H1 (cell line): Measurements from ENCODE around the gene IGBP1. TPM values are rescaled to one million over a fixed set of nuclear protein-coding genes. Genes with fewer than 3 reads are reported as not detected.

Experiments
- CTCF ChIA-PET: fragments of 300-600 bp; sonication (Branson Sonifier 250); formaldehyde crosslinking; loops from one replicate; lab custom pipeline; 2021; ENCODE audit not compliant: partially characterized antibody; lab: Charles Lee
- POLR2A ChIA-PET: fragments of 300-600 bp; sonication (Branson Sonifier 250); formaldehyde crosslinking; loops from one replicate; lab custom pipeline; 2021; ENCODE audit warnings: inconsistent platforms; ENCODE audit not compliant: partially characterized antibody; lab: Charles Lee
- DNase-seq, 2 experiments: peaks; one replicate each; pipeline versions ENCODE4 v3.0.0 to v3.0.0-alpha.2; 2010 to 2022; ENCODE audit warnings: low spot score in 2 of 2, low read depth in 1 of 2, mixed read lengths in 1 of 2
- FAIRE-seq: peaks from 2 replicates; lab custom pipeline; 2011; peaks lifted over from hg19 to GRCh38; lab: Jason Lieb, UNC
- H2AFZ ChIP-seq: 2 replicates; pipeline ENCODE4 v1.8.1; 2012; ENCODE audit warnings: low read length, inconsistent platforms
- H2AK5ac ChIP-seq: 2 replicates; pipeline ENCODE4 v1.6.1; 2013; ENCODE audit warnings: low read depth, low read length
- H2BK120ac ChIP-seq: replicated peaks from 2 replicates; pipeline ENCODE3; 2013; ENCODE audit warnings: low read depth, low read length, inconsistent platforms
- H2BK12ac ChIP-seq: 2 replicates; pipeline ENCODE4 v1.6.1; 2013; ENCODE audit warnings: low read depth, low read length
- H2BK15ac ChIP-seq: 2 replicates; pipeline ENCODE4 v1.6.1; 2013; ENCODE audit warnings: low read length
- H2BK20ac ChIP-seq: 2 replicates; pipeline ENCODE4 v1.6.1; 2013; ENCODE audit warnings: low read length
- H2BK5ac ChIP-seq: 2 replicates; pipeline ENCODE4 v1.6.1; 2013; ENCODE audit warnings: low read depth, low read length
- H3K14ac ChIP-seq: 2 replicates; pipeline ENCODE4 v1.6.1; 2013; ENCODE audit warnings: inconsistent platforms; ENCODE audit not compliant: insufficient read length
- H3K18ac ChIP-seq: 2 replicates; pipeline ENCODE4 v1.6.1; 2013; ENCODE audit warnings: low read length; ENCODE audit errors: extremely low read depth
- H3K23ac ChIP-seq: 2 replicates; pipeline ENCODE4 v1.6.1; 2013; ENCODE audit warnings: inconsistent platforms; ENCODE audit not compliant: insufficient read length
- H3K23me2 ChIP-seq: 2 replicates; pipeline ENCODE4 v1.6.1; 2013; ENCODE audit warnings: low read depth, low read length
- H3K27ac ChIP-seq: 2 replicates; pipeline ENCODE4 v1.6.1; 2011; ENCODE audit warnings: low read depth, low read length, inconsistent platforms
- H3K27me3 ChIP-seq, 4 experiments: replicated peaks in 1 of 4; 1 replicate in 1 of 4; 2 replicates in 3 of 4; pipeline versions ENCODE4 v1.6.1 to v1.8.1; 2011 to 2013; ENCODE audit warnings: low read length in 3 of 4, mild to moderate bottlenecking in 3 of 4, inconsistent platforms in 2 of 4, mixed read lengths in 2 of 4, moderate library complexity in 1 of 4; ENCODE audit not compliant: control insufficient read depth in 3 of 4, insufficient read depth in 3 of 4; ENCODE audit errors: extremely low read depth in 1 of 4
- H3K36me3 ChIP-seq, 4 experiments: 2 replicates each; pipeline versions ENCODE4 v1.6.1 to v1.8.1; 2011 to 2013; ENCODE audit warnings: mild to moderate bottlenecking in 4 of 4, low read length in 3 of 4, moderate library complexity in 2 of 4, control low read depth in 1 of 4, inconsistent platforms in 1 of 4; ENCODE audit not compliant: insufficient read depth in 4 of 4, control insufficient read depth in 2 of 4
- H3K4ac ChIP-seq: replicated peaks from 2 replicates; pipeline ENCODE3; 2013; ENCODE audit warnings: low read length, low read depth, mixed read lengths, inconsistent platforms; ENCODE audit not compliant: insufficient read length
- H3K4me1 ChIP-seq, 4 experiments: replicated peaks in 1 of 4; 1 replicate in 1 of 4; 2 replicates in 3 of 4; pipeline versions ENCODE4 v1.6.1 to v1.8.1; 2011 to 2013; ENCODE audit warnings: low read length in 3 of 4, inconsistent platforms in 2 of 4, mixed read lengths in 1 of 4; ENCODE audit not compliant: insufficient read depth in 4 of 4, control insufficient read depth in 3 of 4
- H3K4me2 ChIP-seq, 2 experiments: 2 replicates each; pipeline versions ENCODE4 v1.6.1 to v1.8.1; 2011 to 2013; ENCODE audit warnings: low read depth in 2 of 2, low read length in 2 of 2, control low read depth in 1 of 2, inconsistent platforms in 1 of 2, mild to moderate bottlenecking in 1 of 2; ENCODE audit not compliant: insufficient read depth in 1 of 2
- H3K4me3 ChIP-seq, 4 experiments: fragments of 200-600, 300-600 bp in 1 of 4; sonication (generic), shearing (Covaris generic), sonication (Bioruptor Twin) in 1 of 4; 2 replicates each; pipeline versions ENCODE4 v1.5.1 to v1.8.1; 2011 to 2016; ENCODE audit warnings: low read length in 4 of 4, low read depth in 3 of 4, control low read depth in 2 of 4, inconsistent platforms in 2 of 4, mild to moderate bottlenecking in 2 of 4, mixed read lengths in 1 of 4, moderate library complexity in 1 of 4; ENCODE audit not compliant: insufficient read depth in 2 of 4; ENCODE audit errors: extremely low read depth in 1 of 4
- H3K56ac ChIP-seq: replicated peaks from 2 replicates; pipeline ENCODE3; 2013; ENCODE audit warnings: low read depth, mild to moderate bottlenecking, mixed read lengths, low read length, inconsistent platforms; ENCODE audit not compliant: insufficient read length
- H3K79me1 ChIP-seq: 2 replicates; pipeline ENCODE4 v1.6.1; 2013; ENCODE audit warnings: low read depth, low read length, control low read depth
- H3K79me2 ChIP-seq, 2 experiments: 2 replicates each; pipeline versions ENCODE4 v1.6.1 to v1.8.1; 2012 to 2013; ENCODE audit warnings: low read length in 2 of 2, mild to moderate bottlenecking in 2 of 2, inconsistent platforms in 1 of 2; ENCODE audit not compliant: insufficient read depth in 2 of 2, control insufficient read depth in 1 of 2
- H3K9ac ChIP-seq, 4 experiments: replicated peaks in 1 of 4; 1 replicate in 1 of 4; 2 replicates in 3 of 4; pipeline versions ENCODE4 v1.6.1 to v1.8.1; 2011 to 2013; ENCODE audit warnings: low read depth in 3 of 4, low read length in 3 of 4, control low read depth in 2 of 4, mild to moderate bottlenecking in 2 of 4, moderate library complexity in 2 of 4, inconsistent platforms in 1 of 4; ENCODE audit errors: extremely low read depth in 1 of 4
- H3K9me3 ChIP-seq, 2 experiments: 2 replicates each; pipeline versions ENCODE4 v1.6.1 to v1.8.1; 2012 to 2013; ENCODE audit warnings: mild to moderate bottlenecking in 2 of 2, moderate library complexity in 2 of 2, control low read depth in 1 of 2, inconsistent platforms in 1 of 2, low read depth in 1 of 2, low read length in 1 of 2, mixed read lengths in 1 of 2; ENCODE audit not compliant: insufficient read depth in 2 of 2
- H4K20me1 ChIP-seq, 2 experiments: replicated peaks in 1 of 2; 2 replicates each; pipeline versions ENCODE3 to v1.8.1; 2011 to 2013; ENCODE audit warnings: inconsistent platforms in 2 of 2, low read length in 2 of 2, mild to moderate bottlenecking in 1 of 2; ENCODE audit not compliant: insufficient read depth in 2 of 2, control insufficient read depth in 1 of 2
- H4K5ac ChIP-seq: 2 replicates; pipeline ENCODE4 v1.6.1; 2013; ENCODE audit warnings: low read length, low read depth, mixed read lengths, inconsistent platforms; ENCODE audit not compliant: insufficient read length
- H4K8ac ChIP-seq: 2 replicates; pipeline ENCODE4 v1.8.0; 2013; ENCODE audit warnings: mild to moderate bottlenecking, moderate library complexity, low read length, inconsistent platforms; ENCODE audit not compliant: insufficient read depth; ENCODE audit errors: extremely low read depth
- H4K91ac ChIP-seq: replicated peaks from 2 replicates; pipeline ENCODE3; 2013; ENCODE audit warnings: low read length, mixed read lengths, inconsistent platforms; ENCODE audit not compliant: insufficient read length
- BACH1 ChIP-seq: IDR thresholded peaks from 2 replicates; pipeline ENCODE4 v1.6.1; 2012; ENCODE audit warnings: low read length, improper control_type of control experiment
- CHD2 ChIP-seq: IDR thresholded peaks from 2 replicates; pipeline ENCODE4 v1.6.1; 2012; ENCODE audit warnings: low read length, improper control_type of control experiment
- CREB1 ChIP-seq: IDR thresholded peaks from 2 replicates; pipeline ENCODE4 v1.6.1; 2012; ENCODE audit warnings: inconsistent platforms
- E2F6 ChIP-seq: IDR thresholded peaks from 2 replicates; pipeline ENCODE4 v1.6.1; 2012; ENCODE audit warnings: inconsistent platforms
- NRF1 ChIP-seq: IDR thresholded peaks from 2 replicates; pipeline ENCODE4 v1.6.1; 2011; ENCODE audit warnings: mild to moderate bottlenecking, low read depth, low read length, improper control_type of control experiment
- POLR2A ChIP-seq, 2 experiments: IDR thresholded peaks; 1 replicate in 1 of 2; 2 replicates in 1 of 2; pipeline ENCODE4 v1.6.1; 2011; ENCODE audit warnings: low read depth in 2 of 2, low read length in 2 of 2, mild to moderate bottlenecking in 2 of 2; ENCODE audit errors: control extremely low read depth in 1 of 2
- POLR2AphosphoS5 ChIP-seq: IDR thresholded peaks from 2 replicates; pipeline ENCODE4 v1.6.1; 2011; ENCODE audit warnings: low read depth, low read length
- RFX5 ChIP-seq: IDR thresholded peaks from 2 replicates; pipeline ENCODE4 v1.6.1; 2011; ENCODE audit warnings: low read depth, low read length, improper control_type of control experiment, borderline replicate concordance
- RNF2 ChIP-seq: fragments of 200-900, 300-1000 bp; sonication (generic); IDR thresholded peaks from 2 replicates; pipeline ENCODE4 v1.7.1; 2016; ENCODE audit warnings: borderline replicate concordance, low read depth, mild to moderate bottlenecking, antibody characterized with exemption, low read length; ENCODE audit not compliant: poor library complexity, severe bottlenecking; ENCODE audit errors: missing control alignments
- RXRA ChIP-seq: IDR thresholded peaks from 2 replicates; pipeline ENCODE4 v1.6.1; 2011; ENCODE audit warnings: low read depth, mild to moderate bottlenecking, low read length, moderate library complexity; ENCODE audit not compliant: insufficient read depth
- SIX5 ChIP-seq: IDR thresholded peaks from 2 replicates; pipeline ENCODE4 v1.6.1; 2011; ENCODE audit warnings: mild to moderate bottlenecking, low read depth, low read length
- SRF ChIP-seq: IDR thresholded peaks from 2 replicates; pipeline ENCODE4 v1.6.1; 2011; ENCODE audit warnings: mild to moderate bottlenecking, low read depth, low read length, moderate library complexity
- TCF12 ChIP-seq: IDR thresholded peaks from 2 replicates; pipeline ENCODE4 v1.6.1; 2011; ENCODE audit warnings: low read depth, mild to moderate bottlenecking, low read length
- ZNF274 ChIP-seq: IDR thresholded peaks from 2 replicates; pipeline ENCODE4 v1.7.0; 2012; ENCODE audit warnings: low read length, borderline replicate concordance; ENCODE audit errors: extremely low read depth
- WGBS, 2 experiments: shearing (Covaris generic) in 1 of 2; methylation state at CpG; one replicate each; pipeline versions ENCODE4 v1.1.6 to v1.1.7; 2013 to 2015; ENCODE audit warnings: low lambda C conversion rate in 2 of 2, mixed read lengths in 2 of 2, inconsistent platforms in 1 of 2, low coverage in 1 of 2, missing lambda C conversion rate in 1 of 2; ENCODE audit not compliant: insufficient replicate concordance in 2 of 2, insufficient coverage in 1 of 2, insufficient read length in 1 of 2; ENCODE audit errors: extremely low coverage in 1 of 2, missing lambda C conversion rate in 1 of 2; 5-methylcytosine and 5-hydroxymethylcytosine counted together
- polyA plus RNA-seq, 7 experiments: library from polyadenylated mRNA; depleted of rRNA in 3 of 7; stranded (reverse) in 5 of 7; unstranded in 2 of 7; fragments of >200 nt in 5 of 7; fragments of 200-250 nt in 2 of 7; gene quantifications; 1 replicate in 5 of 7; 2 replicates in 1 of 7; 4 replicates in 1 of 7; pipeline versions ENCODE4 v1.2.1 to v1.2.3, GENCODE V29; 2011 to 2013; ENCODE audit warnings: missing spikeins in 2 of 7, mixed read lengths in 2 of 7
- total RNA-seq: library from RNA; stranded (reverse); fragmentation: NEBNext Ultra II Directional; extraction: Animal tissue kit (Norgen Biotek cat#: 25700); gene quantifications from 2 replicates; pipeline ENCODE4 v1.2.1, GENCODE V29; 2021

IGBP1 gene
- total and polyA plus RNA-seq, 2 of the 8 experiments (the other 6 are each of a cell fraction or from before 2014, with no cell fraction given) = 41.3 to 45.4 TPM

- CTCF ChIA-PET = interaction anchor here (0.6 to 1.7 kb wide), 7 partner anchors 11 to 859 kb away, joined by 3 to 6 read pairs (median 4); no protein-coding TSS in a partner anchor
- H3K9ac ChIP-seq = no peak overlapping the region
- no peak overlapping the region for H2BK15ac ChIP-seq
- H3K23me2 ChIP-seq = peaks cover 4% of the 10 kb centered on the region; the same call in 1 of the 2 replicates
- H2BK12ac ChIP-seq = no peak overlapping the region
- H3K4me1 ChIP-seq = peaks cover 0 to 19% (median 5%) of the 10 kb centered on the region in 4 experiments; a peak in 5 of 7 replicates
- H3K27me3 ChIP-seq = no peaks in the 10 kb centered on the region
- H4K91ac ChIP-seq = no peak overlapping the region
- H3K36me3 ChIP-seq = peaks cover 2 to 16% (median 5%) of the 10 kb centered on the region in 4 experiments; a peak in 4 of 8 replicates
- H3K79me2 ChIP-seq = peaks cover 0 to 19% of the 10 kb centered on the region in 2 experiments; a peak in 2 of 4 replicates
- no peak overlapping the region for H4K5ac ChIP-seq
- H3K18ac ChIP-seq = no peak overlapping the region
- H3K9me3 ChIP-seq = no peaks in the 10 kb centered on the region
- H4K8ac ChIP-seq = no peak overlapping the region
- H2BK20ac ChIP-seq = no peak overlapping the region
- H3K4me2 ChIP-seq = no peak overlapping the region; a peak in 1 of 4 replicates
- H3K14ac ChIP-seq = no peak overlapping the region
- H3K27ac ChIP-seq = no peak overlapping the region
- no peak for FAIRE-seq
- POLR2A ChIA-PET = no interaction called here
- H2BK120ac ChIP-seq = no peak overlapping the region
- H3K4me3 ChIP-seq = peak overlapping the region in 1 of 4 experiments; percentile 98; a peak in 1 of 8 replicates
- H3K4ac ChIP-seq = no peak overlapping the region
- no peak for DNase-seq
- no peak overlapping the region for H3K23ac ChIP-seq
- no peak overlapping the region for H2BK5ac ChIP-seq
- H2AFZ ChIP-seq = no peak overlapping the region; the same call in 1 of the 2 replicates
- H2AK5ac ChIP-seq = no peak overlapping the region
- no peak overlapping the region for H3K56ac ChIP-seq
- no peaks in the 10 kb centered on the region; the same call in 1 of the 2 replicates for H3K79me1 ChIP-seq
- 100% methylated on average over 3 of the region's 4 CpGs; no CpG with 5 or more reads in 1 of the 2 experiments for WGBS, 2 experiments
- no peaks in the 10 kb centered on the region for H4K20me1 ChIP-seq
- no peak for TF ChIP-seq SIX5
- no peak for TF ChIP-seq CREB1
- TF ChIP-seq POLR2A (IDR thresholded peaks at IDR 0.05; ENCODE audit: control extremely low read depth in 1 of 2, low read depth in 2 of 2, low read length in 2 of 2) = no peak
- TF ChIP-seq E2F6 = no peak
- TF ChIP-seq RFX5 = no peak
- TF ChIP-seq CHD2 = no peak
- no peak for TF ChIP-seq RXRA
- TF ChIP-seq TCF12 = no peak
- TF ChIP-seq ZNF274 = no peak
- no peak for TF ChIP-seq POLR2AphosphoS5
- no peak for TF ChIP-seq SRF
- no peak for TF ChIP-seq BACH1
- TF ChIP-seq NRF1 = no peak
- no peak for TF ChIP-seq RNF2
These were observed 1.0 kb upstream of the IGBP1 start for GRCh38 chrX:70132224-70132623.
